HEK293T (cell line): ENCODE data around the gene CLEC16A.

Experiments
- BHLHE40 ChIP-seq: fragments of 450-650 bp; IDR thresholded peaks from 2 replicates; pipeline ENCODE4 v1.6.1; 2016; ENCODE audit warnings: mild to moderate bottlenecking, moderate library complexity, borderline replicate concordance
- ELF4 ChIP-seq: fragments of 450-650 bp; IDR thresholded peaks from 2 replicates; pipeline ENCODE4 v1.6.1; 2017; ENCODE audit warnings: antibody characterized with exemption
- FOXA1 ChIP-seq: fragments of 450-650 bp; IDR thresholded peaks from 2 replicates; pipeline ENCODE4 v1.6.1; 2016; ENCODE audit warnings: mild to moderate bottlenecking
- FOXM1 ChIP-seq: fragments of 450-650 bp; IDR thresholded peaks from 2 replicates; pipeline ENCODE4 v1.6.1; 2017; ENCODE audit warnings: mild to moderate bottlenecking, borderline replicate concordance
- HDGF ChIP-seq: fragments of 450-650 bp; IDR thresholded peaks from 2 replicates; pipeline ENCODE4 v1.6.1; 2017; ENCODE audit warnings: antibody characterized with exemption, borderline replicate concordance
- L3MBTL2 ChIP-seq: fragments of 450-650 bp; conservative IDR thresholded peaks from 2 replicates; pipeline ENCODE4 v1.6.1; 2016; ENCODE audit warnings: mild to moderate bottlenecking
- NFRKB ChIP-seq: fragments of 450-650 bp; IDR thresholded peaks from 2 replicates; pipeline ENCODE4 v1.6.1; 2016; ENCODE audit warnings: mild to moderate bottlenecking, moderate library complexity
- SP1 ChIP-seq: fragments of 450-650 bp; IDR thresholded peaks from 2 replicates; pipeline ENCODE4 v1.6.1; 2017
- SUZ12 ChIP-seq: fragments of 450-650 bp; IDR thresholded peaks from 2 replicates; pipeline ENCODE4 v1.6.1; 2016; ENCODE audit warnings: mild to moderate bottlenecking
- TARDBP ChIP-seq: fragments of 450-650 bp; IDR thresholded peaks from 2 replicates; pipeline ENCODE4 v1.6.1; 2016
- ZNF384 ChIP-seq: fragments of 450-650 bp; IDR thresholded peaks from 2 replicates; pipeline ENCODE4 v1.6.1; 2016

DNA sequence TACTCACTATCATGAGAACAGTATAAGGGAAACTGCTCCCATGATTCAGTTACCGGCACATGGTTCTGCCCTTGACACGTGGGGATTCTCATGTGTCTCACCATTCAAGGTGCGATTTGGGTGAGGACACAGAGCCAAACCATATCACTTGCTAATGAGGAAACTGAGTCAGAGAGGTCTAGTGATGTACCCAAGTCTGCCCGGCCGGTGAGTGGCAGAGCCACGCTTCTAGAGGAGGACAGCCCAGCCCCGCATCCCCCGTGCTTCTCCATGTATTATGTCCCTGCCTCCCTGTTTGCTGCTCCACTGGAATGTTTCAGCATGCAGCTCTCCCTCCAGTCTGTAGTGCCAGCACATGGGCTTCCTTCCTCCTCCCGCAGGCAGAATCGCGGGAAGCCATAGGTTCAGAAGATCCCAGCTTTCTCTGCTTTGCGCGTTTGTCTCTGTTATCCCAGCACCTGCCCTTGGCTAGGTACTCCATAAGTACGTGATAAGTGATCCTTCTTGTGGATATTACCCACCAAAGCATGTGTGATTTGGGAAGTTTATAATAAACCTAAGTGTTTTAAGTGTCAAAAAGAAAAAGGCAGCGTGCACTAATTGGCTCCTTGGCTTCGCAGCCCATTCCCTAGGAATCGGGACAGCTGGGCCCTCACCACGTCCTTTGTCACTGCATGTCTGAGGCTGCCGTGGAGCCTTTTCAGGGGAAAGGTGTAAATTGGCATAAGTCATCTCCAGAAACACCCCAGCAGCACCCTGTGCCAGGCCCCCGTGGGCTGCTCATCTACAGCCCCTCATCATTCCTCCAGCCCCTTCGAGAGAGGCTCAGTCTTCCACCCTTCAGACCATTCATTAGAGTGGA lies 103.8 kb downstream of the CLEC16A start:
- no peak for TF ChIP-seq FOXA1
- no peak for TF ChIP-seq FOXM1
- no peak for TF ChIP-seq SP1
- no peak for TF ChIP-seq SUZ12
- no peak for TF ChIP-seq HDGF
- TF ChIP-seq TARDBP, result no peak
- no peak for TF ChIP-seq NFRKB
- TF ChIP-seq ZNF384, result no peak
- no peak for TF ChIP-seq ELF4
- TF ChIP-seq BHLHE40, result no peak
- no peak for TF ChIP-seq L3MBTL2
